ENCODE data around the gene CD22. TPM values are rescaled to one million over a fixed set of nuclear protein-coding genes. Genes with fewer than 3 reads are reported as not detected.
"Not testable (repeated sequence)": the region's sequence is repeated elsewhere in the genome, so short reads cannot be mapped to it uniquely, and the experiment has no call there.

The CD22 gene
- 10 to 100 TPM in 1 of 2 donors, 1 to 10 TPM in 1; 7.0 to 48.2 TPM for total RNA-seq

DNA sequence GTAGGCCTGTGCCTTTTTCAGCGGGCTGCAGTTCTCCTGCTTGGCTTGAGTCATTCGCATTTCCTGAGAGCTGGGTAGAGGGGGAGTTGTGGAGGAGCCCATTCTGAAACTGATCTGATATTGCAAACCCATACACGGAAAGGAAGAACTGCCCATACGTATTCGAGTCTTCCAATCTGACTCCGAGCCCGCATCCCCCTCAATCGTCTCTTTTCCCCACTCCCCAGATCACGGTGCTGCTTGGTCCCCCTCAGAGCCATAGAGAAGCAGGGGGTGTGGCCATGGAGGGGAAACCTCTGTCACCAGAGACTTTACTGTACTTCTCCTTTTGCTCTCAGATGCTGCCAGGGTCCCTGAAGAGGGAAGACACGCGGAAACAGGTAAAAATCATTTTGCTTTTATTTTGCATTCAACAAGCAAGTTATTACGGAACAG is at the start of gene CD22:
Gene CD22 (plus strand): TSS at position 337 of the 435 bp plus-strand sequence. CDS start 2,854 bp downstream, outside the sequence.
- peaks cover 0 to 10% of the 10 kb centered on the region in 2 donors for H3K36me3 Mint-ChIP-seq
- no peaks in the 10 kb centered on the region for H3K9me3 Mint-ChIP-seq
- H3K27ac Mint-ChIP-seq = peak within 1 kb of the TSS in 1 of 2 donors; percentile 62
- no peak for DNase-seq (ENCODE audit: low spot score in 2 of 2)
- ATAC-seq = peak; percentile 55 to 75

DNA sequence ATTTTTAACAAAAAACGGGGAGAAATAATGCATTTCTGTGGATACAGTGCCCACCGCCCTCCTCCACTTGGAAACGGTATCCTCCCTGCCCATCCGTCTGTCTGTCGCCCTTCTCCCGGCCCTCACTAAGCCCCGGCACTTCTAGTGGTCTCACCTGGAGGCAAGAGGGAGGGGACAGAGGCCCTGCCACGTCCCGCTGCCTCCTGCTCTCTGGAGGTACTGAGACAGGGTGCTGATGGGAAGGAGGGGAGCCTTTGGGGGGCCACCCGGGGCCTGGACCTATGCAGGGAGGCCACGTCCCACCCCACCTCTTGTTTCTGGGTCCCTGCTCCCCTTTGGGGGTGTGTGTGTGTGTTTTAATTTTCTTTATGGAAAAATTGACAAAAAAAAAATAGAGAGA is 49.6 kb upstream of the CD22 start:
- ATAC-seq = no peak
- Mint-ChIP-seq H3K36me3 (peaks cover 0 to 5% of the 10 kb centered on the region in 2 donors), H3K27ac (peak overlapping the region in 1 of 2 donors; percentile 14), H3K9me3 (no peaks in the 10 kb centered on the region)
- no peak for DNase-seq (ENCODE audit: low spot score in 2 of 2)

DNA sequence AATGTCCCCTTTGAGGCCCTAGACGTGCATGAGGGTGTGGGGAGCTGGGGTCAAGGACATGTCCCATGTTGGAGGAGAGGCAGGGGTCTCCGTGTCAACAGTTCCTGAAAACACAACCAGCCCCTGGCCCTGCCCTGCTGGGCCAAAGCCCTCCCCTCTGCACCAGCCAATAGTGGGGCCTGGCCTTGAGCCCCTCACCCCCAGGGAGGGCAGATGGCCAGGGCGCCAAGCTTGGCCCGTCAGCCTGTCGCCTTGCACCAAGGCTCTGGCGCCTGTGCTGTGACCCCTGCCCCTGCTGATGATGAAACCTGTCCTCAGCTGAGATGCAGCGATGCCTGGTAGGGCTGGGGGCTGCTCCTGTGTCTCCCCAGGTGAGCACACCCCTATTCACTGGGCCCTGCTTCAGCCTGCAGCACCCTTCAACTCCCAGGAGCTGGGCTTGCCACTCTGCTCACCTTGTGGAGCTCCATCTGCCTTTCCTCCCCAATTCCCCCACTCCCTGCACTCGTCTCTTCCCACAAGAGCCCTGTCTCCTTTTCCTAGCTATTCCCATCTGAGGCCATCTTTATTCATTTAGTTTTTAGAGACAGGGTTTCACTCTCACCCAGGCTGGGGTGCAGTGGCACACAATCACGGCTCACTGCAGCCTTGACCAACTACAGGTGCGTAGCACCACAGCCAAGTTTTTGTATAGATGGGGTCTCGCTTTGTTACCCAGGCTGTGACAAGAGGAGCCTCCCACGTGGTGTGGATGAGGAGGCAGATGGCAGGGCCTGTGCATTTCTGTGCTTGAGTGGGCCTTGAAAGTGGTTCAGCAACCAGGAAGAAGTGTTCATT is 48.8 kb upstream of the CD22 start:
- Mint-ChIP-seq H3K27ac (peak overlapping the region in 1 of 2 donors; percentile 10), H3K9me3 (no peaks in the 10 kb centered on the region)

DNA sequence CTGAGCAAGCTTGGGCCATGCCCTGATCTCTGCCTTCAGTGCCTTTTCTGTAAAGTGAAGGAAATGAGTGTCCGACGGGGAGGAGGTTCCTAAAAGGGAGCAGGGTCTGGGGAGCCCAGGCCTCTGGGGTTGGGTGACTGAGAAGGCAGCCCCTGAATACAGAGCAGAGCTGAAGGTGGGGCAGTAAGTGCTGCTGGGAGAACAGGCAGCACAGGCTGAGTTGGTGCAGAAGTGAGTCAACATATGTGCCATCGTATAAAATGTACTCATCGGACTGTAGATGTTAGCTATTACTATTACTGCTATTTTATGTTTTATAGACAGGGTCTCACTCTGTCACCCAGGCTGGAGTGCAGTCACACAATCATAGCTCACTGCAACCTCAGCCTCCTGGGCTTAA is 47.7 kb upstream of the CD22 start:
- H3K27ac Mint-ChIP-seq = peak overlapping the region in 1 of 2 donors; percentile 27
- peak in 1 of 2 donors; percentile 26 for ATAC-seq

More for the DNA sequence above, 48.8 kb upstream of the CD22 start:
- H3K36me3 Mint-ChIP-seq = peaks cover 0 to 5% of the 10 kb centered on the region in 2 donors
- ATAC-seq (peak in 1 of 2 donors; percentile 13), DNase-seq (ENCODE audit: low spot score in 2 of 2) (no peak)

DNA sequence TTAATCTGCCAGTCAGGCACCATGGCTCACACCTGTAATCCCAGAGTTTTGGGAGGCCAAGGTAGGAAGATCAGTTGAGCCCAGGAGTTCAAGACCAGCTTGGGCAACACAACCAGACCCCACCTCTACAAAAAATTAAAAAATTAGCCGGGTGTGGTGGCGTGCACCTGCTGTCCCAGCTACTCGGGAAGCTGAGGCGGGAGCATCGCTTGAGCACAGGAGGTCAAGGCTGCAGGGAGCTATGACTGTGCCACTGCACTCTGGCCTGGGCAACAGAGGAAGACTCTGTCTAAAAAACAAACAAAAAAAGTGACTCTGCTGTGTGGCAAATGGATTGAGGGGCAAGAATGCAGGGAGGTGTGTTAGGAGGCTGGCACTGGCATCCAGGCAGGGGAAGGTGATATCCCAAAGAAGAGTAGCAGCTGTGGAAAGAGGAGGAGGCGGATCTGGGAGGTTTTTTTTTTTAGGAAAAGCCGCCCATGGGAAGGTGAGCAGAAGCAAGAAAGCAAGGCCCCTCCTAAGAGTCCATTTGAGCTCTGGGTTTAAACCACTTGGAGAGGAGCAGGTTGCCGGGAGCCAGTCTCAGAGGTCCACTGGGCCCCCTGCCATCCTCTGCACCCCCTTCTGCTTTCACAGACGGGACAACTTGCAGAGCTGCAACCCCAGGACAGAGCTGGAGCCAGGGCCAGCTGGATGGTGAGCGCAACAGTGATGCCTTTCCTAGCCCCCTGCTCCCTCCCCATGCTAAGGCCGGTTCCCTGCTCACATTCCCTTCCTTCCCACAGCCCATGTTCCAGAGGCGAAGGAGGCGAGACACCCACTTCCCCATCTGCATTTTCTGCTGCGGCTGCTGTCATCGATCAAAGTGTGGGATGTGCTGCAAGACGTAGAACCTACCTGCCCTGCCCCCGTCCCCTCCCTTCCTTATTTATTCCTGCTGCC is 44.6 kb upstream of the CD22 start:
- H3K27ac Mint-ChIP-seq = no peak overlapping the region
- no peaks in the 10 kb centered on the region for H3K36me3 Mint-ChIP-seq
- ATAC-seq (no peak), DNase-seq (ENCODE audit: low spot score in 2 of 2) (no peak)
- no peaks in the 10 kb centered on the region for H3K9me3 Mint-ChIP-seq

More for the DNA sequence above, 47.7 kb upstream of the CD22 start:
- Mint-ChIP-seq H3K9me3 (no peaks in the 10 kb centered on the region), H3K36me3 (no peaks in the 10 kb centered on the region)
- DNase-seq (ENCODE audit: low spot score in 2 of 2) = no peak

DNA sequence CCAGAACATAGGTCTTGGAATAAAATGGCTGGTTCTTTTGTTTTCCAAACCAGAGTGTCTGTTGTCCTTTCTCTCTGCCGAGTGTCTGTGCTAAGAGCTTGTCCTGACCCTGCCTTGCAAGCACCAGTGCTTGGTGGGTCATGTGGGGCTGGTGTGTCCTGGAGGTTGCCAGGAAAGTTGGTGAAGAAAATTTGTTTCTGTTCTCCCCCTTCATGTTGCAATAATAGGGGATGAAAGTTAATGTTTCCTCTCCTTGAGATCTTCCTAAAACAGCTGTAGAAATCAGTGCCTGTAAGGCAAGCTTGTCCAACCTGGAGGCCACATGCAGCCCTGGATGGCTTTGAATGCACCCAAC is 43.9 kb upstream of the CD22 start:
- Mint-ChIP-seq H3K27ac (no peak overlapping the region), H3K9me3 (no peaks in the 10 kb centered on the region)

DNA sequence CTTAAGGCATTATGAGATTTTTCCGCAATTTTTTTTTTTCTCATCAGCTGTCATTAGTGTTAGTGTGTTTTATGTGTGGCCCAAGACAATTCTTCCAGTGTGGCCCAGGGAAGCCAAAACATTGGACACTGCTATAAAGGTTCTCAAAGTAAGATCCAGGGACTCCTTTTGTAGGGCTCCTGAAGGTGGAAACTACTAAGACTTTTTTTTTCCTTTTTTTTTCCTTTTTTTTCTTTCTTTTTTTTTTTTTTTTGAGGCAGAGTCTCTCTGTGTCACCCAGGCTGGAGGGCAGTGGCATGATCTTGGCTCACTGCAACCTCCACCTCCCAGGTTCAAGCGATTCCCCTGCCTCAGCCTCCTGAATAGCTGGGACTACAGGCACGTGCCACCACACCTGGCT is 43.5 kb upstream of the CD22 start:
- H3K36me3 Mint-ChIP-seq; H3K9me3 Mint-ChIP-seq; ATAC-seq; DNase-seq (ENCODE audit: low spot score in 2 of 2); H3K27ac Mint-ChIP-seq: not testable (repeated sequence)

More for the DNA sequence above, 43.9 kb upstream of the CD22 start:
- no peak for ATAC-seq
- no peaks in the 10 kb centered on the region for H3K36me3 Mint-ChIP-seq
- no peak for DNase-seq (ENCODE audit: low spot score in 2 of 2)

DNA sequence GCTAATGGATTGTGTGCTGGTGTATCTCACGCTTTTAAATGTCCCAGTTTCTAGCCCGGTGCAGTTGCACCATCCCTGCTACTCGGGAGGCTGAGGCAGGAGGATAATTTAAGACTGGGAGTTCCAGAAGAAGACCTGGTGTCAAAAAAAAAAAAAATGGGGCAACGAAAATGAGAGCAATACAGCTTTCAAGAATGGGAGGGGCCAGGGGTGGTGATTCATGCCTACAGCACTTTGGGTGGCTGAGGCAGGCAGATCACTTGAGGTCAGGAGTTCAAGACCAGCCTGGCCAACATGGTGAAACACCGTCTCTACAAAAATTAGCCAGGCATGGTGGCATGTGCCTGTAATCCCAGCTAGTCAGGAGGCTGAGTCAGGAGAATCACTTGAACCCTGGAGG is 42.9 kb upstream of the CD22 start:
- not testable (repeated sequence) for H3K36me3 Mint-ChIP-seq; H3K9me3 Mint-ChIP-seq; DNase-seq (ENCODE audit: low spot score in 2 of 2); ATAC-seq
- H3K27ac Mint-ChIP-seq = peak overlapping the region in 1 of 2 donors; percentile 36

DNA sequence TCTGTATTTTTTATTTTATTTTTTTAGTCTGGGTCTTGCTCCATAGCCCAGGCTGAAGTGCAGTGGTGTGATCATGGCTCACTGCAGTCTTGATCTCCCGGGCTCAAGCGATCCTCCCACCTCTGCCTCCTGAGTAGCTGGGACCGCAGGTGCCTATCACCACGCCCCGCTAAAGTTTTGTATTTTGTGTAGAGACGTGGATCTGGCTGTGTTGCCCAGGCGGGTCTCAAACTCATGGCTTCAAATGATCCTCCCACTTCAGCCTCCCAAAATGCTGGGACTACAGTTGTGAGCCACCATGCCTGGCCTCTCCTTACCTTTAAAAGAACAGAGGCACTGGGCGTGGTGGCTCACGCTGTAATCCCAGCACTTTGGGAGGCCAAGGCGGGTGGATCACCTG is 41.3 kb upstream of the CD22 start:
- DNase-seq (ENCODE audit: low spot score in 2 of 2) = no peak
- Mint-ChIP-seq H3K36me3 (no peaks in the 10 kb centered on the region), H3K9me3 (no peaks in the 10 kb centered on the region), H3K27ac (no peak overlapping the region)
- ATAC-seq = no peak

DNA sequence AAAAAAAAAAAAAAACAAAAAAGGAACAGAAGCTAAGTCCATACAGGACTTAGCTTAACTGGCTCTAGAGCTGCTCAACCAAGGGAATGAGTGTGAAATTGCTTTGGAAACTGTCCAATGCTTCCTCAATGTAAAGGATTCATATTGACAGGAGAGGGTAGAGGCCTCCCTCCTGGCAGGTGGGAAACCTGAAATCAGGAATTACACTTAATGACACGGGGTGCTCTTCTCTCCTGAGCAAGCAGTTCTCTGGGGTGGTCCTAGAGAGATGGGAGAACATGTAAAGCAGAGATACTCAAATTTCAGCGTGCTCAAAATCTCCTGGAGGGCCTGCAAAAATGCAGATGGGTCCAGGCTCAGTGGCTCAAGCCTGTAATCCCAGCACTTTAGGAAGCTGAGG is 40.7 kb upstream of the CD22 start:
- no peaks in the 10 kb centered on the region for H3K36me3 Mint-ChIP-seq
- no peaks in the 10 kb centered on the region for H3K9me3 Mint-ChIP-seq
- H3K27ac Mint-ChIP-seq = no peak overlapping the region
- DNase-seq (ENCODE audit: low spot score in 2 of 2) (no peak), ATAC-seq (no peak)

DNA sequence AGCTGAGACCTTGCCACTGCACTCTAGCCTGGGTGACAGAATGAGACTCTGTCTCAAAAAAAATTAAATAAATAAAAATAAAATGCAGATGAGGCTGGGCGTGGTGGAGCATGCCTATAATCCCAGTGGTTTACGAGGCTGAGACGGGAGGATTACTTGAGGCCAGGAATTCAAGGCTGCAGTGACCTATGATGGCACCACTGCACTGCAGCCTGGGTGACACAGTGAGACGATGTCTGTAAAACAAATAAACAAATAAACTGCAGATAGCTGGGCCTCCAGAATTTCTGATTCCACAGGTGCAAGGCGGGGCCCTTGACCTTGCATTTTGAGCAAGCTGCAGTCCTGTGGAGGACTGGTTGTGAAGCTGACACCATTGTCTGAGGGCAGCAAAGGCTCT is 40.1 kb upstream of the CD22 start:
- ATAC-seq = no peak
- H3K27ac Mint-ChIP-seq = no peak overlapping the region
- no peaks in the 10 kb centered on the region for H3K36me3 Mint-ChIP-seq
- no peak for DNase-seq (ENCODE audit: low spot score in 2 of 2)
- H3K9me3 Mint-ChIP-seq = no peaks in the 10 kb centered on the region

DNA sequence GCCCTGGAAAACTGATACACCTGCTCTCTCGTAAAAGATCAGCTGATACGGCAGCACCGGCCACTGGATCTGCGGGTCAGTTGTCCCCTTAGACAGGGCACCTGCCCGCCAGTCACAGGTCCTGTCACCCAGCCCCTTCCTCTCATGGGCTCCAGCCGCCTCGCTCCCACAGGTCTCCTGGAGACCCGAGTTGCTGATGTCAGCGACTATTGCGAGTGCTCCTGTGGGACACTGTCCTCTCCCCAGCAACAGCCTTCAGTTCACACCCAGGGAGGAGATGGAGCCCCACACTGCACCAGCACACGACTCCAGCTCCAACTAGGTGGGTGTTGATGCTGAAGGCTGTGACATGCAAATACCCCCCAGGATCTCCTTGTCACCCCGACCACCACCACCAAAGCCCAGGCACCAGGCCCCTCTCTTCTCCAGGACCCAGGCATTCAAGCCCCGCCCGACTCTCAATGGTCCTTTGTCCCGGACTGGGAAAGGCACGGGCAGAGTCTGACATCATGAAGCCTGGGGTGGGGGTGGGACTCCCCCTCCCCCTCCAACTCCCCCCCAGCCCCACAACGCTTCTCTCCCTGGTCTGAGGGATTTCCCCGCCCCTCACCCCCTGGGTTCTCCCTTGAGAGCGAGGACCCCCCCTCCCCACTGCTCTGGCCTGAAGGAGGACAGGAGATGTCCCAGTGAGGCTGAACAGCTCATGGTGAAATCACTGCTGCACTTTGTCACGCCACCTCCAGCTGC is 38.4 kb upstream of the CD22 start:
- Mint-ChIP-seq H3K27ac (no peak overlapping the region), H3K36me3 (no peaks in the 10 kb centered on the region), H3K9me3 (no peaks in the 10 kb centered on the region)
- DNase-seq (ENCODE audit: low spot score in 2 of 2) = no peak
- ATAC-seq = no peak

DNA sequence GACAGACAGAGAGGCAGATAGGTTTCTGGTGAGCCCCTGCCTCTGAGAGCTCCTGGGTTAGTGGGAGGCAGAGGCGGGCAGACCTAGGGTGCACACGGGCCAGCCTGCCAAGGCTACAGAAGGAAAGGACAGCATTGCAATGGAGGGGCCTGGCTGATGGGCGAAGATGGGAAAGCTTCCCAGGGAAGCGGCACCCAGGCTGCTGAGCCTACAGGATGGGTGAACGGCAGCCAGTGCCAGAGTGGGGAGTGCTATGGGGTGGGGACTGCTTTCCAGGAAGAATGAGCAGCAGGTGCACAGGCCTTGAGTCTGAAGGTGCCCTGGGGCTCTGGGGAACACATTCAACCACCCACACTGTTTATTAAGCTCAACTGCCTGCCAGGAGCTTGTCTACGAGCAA is 37.7 kb upstream of the CD22 start:
- ATAC-seq (no peak), DNase-seq (ENCODE audit: low spot score in 2 of 2) (no peak)
- Mint-ChIP-seq H3K9me3 (no peaks in the 10 kb centered on the region), H3K27ac (no peak overlapping the region), H3K36me3 (no peaks in the 10 kb centered on the region)

DNA sequence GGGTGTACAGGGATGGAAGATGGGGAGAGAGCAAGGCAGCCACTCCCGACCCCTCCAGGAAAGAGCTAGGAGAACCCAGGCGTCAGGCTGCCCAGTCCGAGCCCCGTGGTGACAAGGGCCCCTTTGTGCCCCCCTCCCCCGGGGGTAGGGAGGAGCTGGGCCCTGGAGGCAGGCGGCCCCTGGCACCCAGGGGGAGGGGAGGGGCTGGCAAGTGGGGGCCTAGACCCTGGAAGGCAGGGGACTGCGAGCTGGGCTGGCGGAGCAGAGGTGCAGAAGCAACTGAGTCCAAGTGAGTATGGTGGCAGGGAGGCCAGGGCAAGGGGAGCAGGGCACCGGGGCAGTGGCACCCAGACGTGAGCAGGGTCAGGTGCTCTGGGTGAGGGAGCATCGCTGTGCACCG is 37.1 kb upstream of the CD22 start, which contains the start of gene MAG:
Gene MAG (plus strand): TSS at position 246 of the 400 bp plus-strand sequence. CDS start 3,248 bp downstream, outside the sequence.
- Mint-ChIP-seq H3K36me3 (no peaks in the 10 kb centered on the region), H3K9me3 (no peaks in the 10 kb centered on the region), H3K27ac (peak within 1 kb of the TSS in 1 of 2 donors; percentile 46)
- ATAC-seq (no peak), DNase-seq (ENCODE audit: low spot score in 2 of 2) (no peak)

DNA sequence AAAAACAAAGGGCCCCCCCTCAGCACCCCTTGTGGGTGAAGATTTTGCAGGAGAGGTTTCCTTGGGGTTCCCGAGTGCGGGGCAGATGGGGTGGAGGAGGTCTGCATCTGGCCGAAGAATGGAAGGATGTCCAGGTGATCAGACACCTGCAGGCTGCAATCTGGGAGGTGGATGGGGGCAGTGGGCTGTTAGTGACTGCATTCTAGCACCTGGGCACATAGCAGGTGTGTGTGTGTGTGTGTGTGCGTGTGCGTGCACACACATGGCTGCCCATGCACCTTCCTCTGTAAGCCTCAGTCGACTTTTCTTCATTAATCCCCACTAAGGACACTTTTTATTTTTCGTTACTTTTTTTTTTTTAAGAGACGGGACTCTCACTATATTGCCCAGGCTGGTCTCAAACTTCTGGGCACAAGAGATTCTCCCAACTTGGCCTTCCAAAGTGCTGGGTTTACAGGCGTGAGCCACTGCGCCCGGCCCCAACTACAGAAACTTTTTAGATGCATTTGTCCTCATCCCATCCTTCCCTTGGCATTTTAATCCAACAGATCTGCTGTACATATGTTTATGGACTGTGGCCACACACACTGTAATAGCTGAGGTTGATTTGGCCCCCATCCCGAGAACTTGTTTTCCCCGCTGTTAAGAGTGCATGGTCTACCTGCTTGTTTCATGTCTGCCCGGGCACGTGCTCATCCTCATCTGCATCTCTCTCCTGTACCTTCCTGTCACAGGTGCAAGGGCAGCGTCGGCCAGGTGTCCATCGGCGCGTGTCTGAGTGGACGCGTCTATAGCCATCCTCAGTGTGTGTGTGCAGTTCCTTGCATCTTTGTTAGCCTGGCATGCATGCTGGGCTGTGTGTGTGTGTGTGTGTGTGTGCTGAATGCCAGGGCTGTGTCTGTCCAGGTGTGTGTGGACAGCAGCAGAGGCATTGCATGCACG is 36.3 kb upstream of the CD22 start:
- no peak for ATAC-seq
- H3K27ac Mint-ChIP-seq = peak overlapping the region in 1 of 2 donors; percentile 46
- H3K36me3 Mint-ChIP-seq = no peaks in the 10 kb centered on the region
- no peak for DNase-seq (ENCODE audit: low spot score in 2 of 2)
- H3K9me3 Mint-ChIP-seq = no peaks in the 10 kb centered on the region
